ENCODE data around the gene PCDHGA1.

GRCh38 chr5:141306630-141307029 is 23.7 kb upstream of the PCDHGA1 start:
- TF ChIP-seq CTCF (IDR thresholded peaks at IDR 0.05; ENCODE audit: low read depth, low read length, poor library complexity, severe bottlenecking) (no peak), EZH2phosphoT487 (IDR thresholded peaks at IDR 0.05; ENCODE audit: borderline replicate concordance, low read length) (no peak)

Data from DOHH2 (cell line).